Sigmoid colon (tissue), 7 donors: ENCODE measurements around the gene CAMTA1. TPM values are rescaled to one million over a fixed set of nuclear protein-coding genes. Genes with fewer than 3 reads are reported as not detected.

ENCODE experiments used
- DNase-seq: peaks from one replicate; pipeline ENCODE4 v3.0.0-alpha.2; 2019
- H3K27ac ChIP-seq, 4 donors: fragments of 200-600 bp; sonication (generic); one replicate each; pipeline ENCODE4 v1.5.1; 2016 to 2019; ENCODE audit warnings: mild to moderate bottlenecking in 1 of 4
- H3K27me3 ChIP-seq, 3 donors: fragments of 200-600 bp; sonication (generic); one replicate each; pipeline ENCODE4 v1.5.1; 2019; ENCODE audit warnings: mild to moderate bottlenecking in 1 of 3
- H3K36me3 ChIP-seq, 4 donors: fragments of 200-600 bp; sonication (generic); one replicate each; pipeline ENCODE4 v1.5.1; 2016 to 2019
- H3K4me1 ChIP-seq, 4 donors: fragments of 200-600 bp; sonication (generic); one replicate each; pipeline ENCODE4 v1.5.1; 2017 to 2019
- H3K4me3 ChIP-seq, 4 donors: fragments of 200-600 bp; sonication (generic); one replicate each; pipeline ENCODE4 v1.5.1; 2017 to 2019; ENCODE audit warnings: mild to moderate bottlenecking in 2 of 4, moderate library complexity in 1 of 4
- H3K9me3 ChIP-seq, 4 donors: fragments of 200-600 bp in 3 of 4; sonication (generic) in 3 of 4; one replicate each; pipeline versions ENCODE4 v1.5.1 to v1.6.1; 2013 to 2019
- EP300 ChIP-seq, 4 donors: sonication (generic); formaldehyde crosslinking; IDR thresholded peaks; one replicate each; pipeline ENCODE4 v1.6.1; 2017; ENCODE audit warnings: antibody characterized with exemption in 4 of 4
- POLR2A ChIP-seq, 2 donors: fragments of 450-650 bp; IDR thresholded peaks; one replicate each; pipeline ENCODE4 v1.6.1; 2016; ENCODE audit warnings: antibody characterized with exemption in 2 of 2, mild to moderate bottlenecking in 2 of 2, moderate library complexity in 2 of 2
- POLR2AphosphoS5 ChIP-seq, 4 donors: sonication (generic); formaldehyde crosslinking; IDR thresholded peaks; one replicate each; pipeline ENCODE4 v1.6.1; 2017; ENCODE audit warnings: antibody characterized with exemption in 4 of 4
- WGBS, 2 donors: extraction: QIAGEN DNeasy Blood & Tissue Kit; methylation state at CpG; one replicate each; pipeline ENCODE4 v1.1.7; 2013; 5-methylcytosine and 5-hydroxymethylcytosine counted together
- intact Hi-C: fragments of 100-400 bp; cut with DNase I; formaldehyde crosslinking; loops from one replicate; pipeline ENCODE4 v1.15.1; 2023
- polyA plus RNA-seq, 3 donors: library from polyadenylated mRNA; stranded (reverse); fragments of 200-250 nt; gene quantifications; one replicate each; pipeline ENCODE4 v1.2.3, GENCODE V29; 2013
- total RNA-seq, 4 donors: library from RNA; depleted of rRNA; stranded (reverse); fragments of >200 nt; gene quantifications; one replicate each; pipeline ENCODE4 v1.1.0, GENCODE V29; 2016
- TF ChIP-seq, protein P1 (sequence below), 4 experiments: fragments of 450-650 bp in 3 of 4; fragments of 200-600 bp in 1 of 4; IDR thresholded peaks; one replicate each; pipeline ENCODE4 v1.5.1; 2016 to 2019; ENCODE audit warnings: antibody characterized with exemption in 4 of 4, mild to moderate bottlenecking in 3 of 4, moderate library complexity in 2 of 4
- donor health status: healthy with polysubstance abuse.
- donor health status: Bipolar disorder and iron deficiency.
- donor health status: healthy.

The CAMTA1 gene
- total and polyA plus RNA-seq, 7 donors, result 97.9 to 196 (median 177) TPM

DNA sequence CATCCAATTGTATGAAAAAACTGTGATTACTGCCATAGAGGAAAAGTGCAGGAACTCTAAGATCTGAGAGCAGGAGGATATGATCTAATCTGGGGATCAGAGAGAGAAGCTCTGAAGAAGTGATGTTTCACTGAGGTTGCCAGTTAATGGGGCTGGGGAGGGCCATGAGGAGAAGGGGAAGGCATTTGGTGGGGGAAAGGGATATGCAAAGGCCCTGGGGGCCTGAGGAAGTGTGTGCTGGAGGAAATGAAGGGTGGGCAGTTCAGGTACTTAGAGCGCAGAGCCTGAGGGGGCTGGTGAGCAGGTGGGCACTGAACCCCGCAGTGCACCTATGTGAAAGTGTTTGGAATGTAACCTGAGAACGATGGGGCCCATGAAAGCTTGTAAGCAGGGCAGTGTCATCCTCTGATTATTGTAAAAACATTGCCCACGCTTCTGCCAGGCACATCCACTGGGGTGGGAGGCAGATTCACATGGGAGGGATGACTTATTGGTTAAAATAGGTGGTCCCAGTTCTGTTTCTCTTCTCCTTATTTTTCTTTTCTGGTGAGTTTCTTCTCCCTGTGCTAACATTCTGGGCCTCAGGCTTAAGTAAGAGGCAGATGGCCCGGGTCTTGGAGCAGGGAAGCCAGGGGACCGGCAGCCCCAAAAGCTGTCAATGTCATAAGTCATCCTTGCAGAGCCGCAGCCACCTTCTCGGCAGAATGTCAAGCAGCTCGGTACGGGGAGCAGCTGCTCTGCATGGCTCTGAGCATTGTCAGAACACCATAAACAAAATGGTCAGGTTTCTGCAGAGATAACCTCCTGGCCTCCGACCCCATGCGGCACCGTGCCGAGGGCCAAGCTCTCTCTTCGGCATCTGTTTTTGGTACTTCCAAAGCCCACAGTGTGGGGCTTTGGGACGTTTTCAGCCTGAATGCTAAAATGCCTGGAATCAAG lies 493.8 kb downstream of the CAMTA1 start:
- Histone ChIP-seq H3K4me1 (no peaks in the 10 kb centered on the region), H3K27ac (no peak overlapping the region), H3K36me3 (no peaks in the 10 kb centered on the region), H3K9me3 (peaks cover 0 to 7% (median 0%) of the 10 kb centered on the region in 4 donors), H3K27me3 (no peaks in the 10 kb centered on the region), H3K4me3 (no peak overlapping the region)
- no peak for TF ChIP-seq POLR2A (IDR thresholded peaks at IDR 0.05)
- DNase-seq, result no peak
- 61 to 85% methylated on average over 16 of the region's 16 CpGs for WGBS, 2 donors
- intact Hi-C loops, result no loop called here

DNA sequence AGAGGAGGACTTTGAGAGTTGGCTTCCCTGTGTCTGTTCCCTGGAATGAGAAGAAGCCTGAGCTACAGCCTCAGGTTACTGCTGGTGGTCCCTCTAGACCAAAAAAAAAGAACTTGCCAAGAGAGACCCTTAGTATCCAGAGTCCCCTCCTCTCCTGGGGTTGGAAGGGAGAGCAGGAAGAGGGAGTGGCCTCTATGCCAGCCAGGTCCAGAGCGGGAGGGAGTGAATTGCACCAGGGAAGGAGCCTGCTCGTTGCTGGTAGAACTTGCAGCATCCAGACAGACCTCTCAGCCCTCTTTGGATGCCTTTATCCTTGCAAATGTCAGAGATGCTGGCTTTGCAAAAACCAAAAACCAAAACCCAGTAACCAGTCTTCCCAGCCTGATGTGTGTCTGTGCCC lies 494.5 kb downstream of the CAMTA1 start:
- intact Hi-C loops, result no loop called here
- no peak for TF ChIP-seq POLR2A (IDR thresholded peaks at IDR 0.05)
- TF ChIP-seq EP300 (IDR thresholded peaks at IDR 0.05), result no peak
- TF ChIP-seq, protein P1, sequence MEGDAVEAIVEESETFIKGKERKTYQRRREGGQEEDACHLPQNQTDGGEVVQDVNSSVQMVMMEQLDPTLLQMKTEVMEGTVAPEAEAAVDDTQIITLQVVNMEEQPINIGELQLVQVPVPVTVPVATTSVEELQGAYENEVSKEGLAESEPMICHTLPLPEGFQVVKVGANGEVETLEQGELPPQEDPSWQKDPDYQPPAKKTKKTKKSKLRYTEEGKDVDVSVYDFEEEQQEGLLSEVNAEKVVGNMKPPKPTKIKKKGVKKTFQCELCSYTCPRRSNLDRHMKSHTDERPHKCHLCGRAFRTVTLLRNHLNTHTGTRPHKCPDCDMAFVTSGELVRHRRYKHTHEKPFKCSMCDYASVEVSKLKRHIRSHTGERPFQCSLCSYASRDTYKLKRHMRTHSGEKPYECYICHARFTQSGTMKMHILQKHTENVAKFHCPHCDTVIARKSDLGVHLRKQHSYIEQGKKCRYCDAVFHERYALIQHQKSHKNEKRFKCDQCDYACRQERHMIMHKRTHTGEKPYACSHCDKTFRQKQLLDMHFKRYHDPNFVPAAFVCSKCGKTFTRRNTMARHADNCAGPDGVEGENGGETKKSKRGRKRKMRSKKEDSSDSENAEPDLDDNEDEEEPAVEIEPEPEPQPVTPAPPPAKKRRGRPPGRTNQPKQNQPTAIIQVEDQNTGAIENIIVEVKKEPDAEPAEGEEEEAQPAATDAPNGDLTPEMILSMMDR (IDR thresholded peaks at IDR 0.05), result no peak
- no peak for TF ChIP-seq POLR2AphosphoS5 (IDR thresholded peaks at IDR 0.05)
- Histone ChIP-seq H3K36me3 (no peaks in the 10 kb centered on the region), H3K27me3 (no peaks in the 10 kb centered on the region), H3K9me3 (peaks cover 0 to 7% (median 0%) of the 10 kb centered on the region in 4 donors), H3K27ac (no peak overlapping the region), H3K4me3 (no peak overlapping the region), H3K4me1 (no peaks in the 10 kb centered on the region)
- WGBS, 2 donors, result 43 to 44% methylated on average over 2 of the region's 2 CpGs
- no peak for DNase-seq

GRCh38 chr1:7280347-7280960 lies 495.2 kb downstream of the CAMTA1 start:
- DNase-seq, result no peak
- intact Hi-C loops, result no loop called here
- Histone ChIP-seq H3K4me1 (no peaks in the 10 kb centered on the region), H3K27me3 (no peaks in the 10 kb centered on the region), H3K27ac (no peak overlapping the region), H3K36me3 (no peaks in the 10 kb centered on the region), H3K9me3 (peaks cover 0 to 7% (median 0%) of the 10 kb centered on the region in 4 donors), H3K4me3 (no peak overlapping the region)
- WGBS, 2 donors, result 82 to 85% methylated on average over 7 of the region's 7 CpGs
- TF ChIP-seq POLR2A (IDR thresholded peaks at IDR 0.05), result no peak
- TF ChIP-seq, protein P1 (IDR thresholded peaks at IDR 0.05), result no peak
- no peak for TF ChIP-seq EP300 (IDR thresholded peaks at IDR 0.05)
- TF ChIP-seq POLR2AphosphoS5 (IDR thresholded peaks at IDR 0.05), result no peak

GRCh38 chr1:7281821-7282220 lies 496.6 kb downstream of the CAMTA1 start:
- WGBS, 2 donors, result 80 to 93% methylated on average over 5 of the region's 5 CpGs
- no peak for DNase-seq
- Histone ChIP-seq H3K4me1 (no peaks in the 10 kb centered on the region), H3K27me3 (no peaks in the 10 kb centered on the region), H3K36me3 (no peaks in the 10 kb centered on the region), H3K27ac (no peak overlapping the region), H3K4me3 (no peak overlapping the region), H3K9me3 (peaks cover 0 to 3% (median 0%) of the 10 kb centered on the region in 4 donors)
- TF ChIP-seq, protein P1 (IDR thresholded peaks at IDR 0.05), result no peak
- TF ChIP-seq POLR2AphosphoS5 (IDR thresholded peaks at IDR 0.05), result no peak
- TF ChIP-seq POLR2A (IDR thresholded peaks at IDR 0.05), result no peak
- TF ChIP-seq EP300 (IDR thresholded peaks at IDR 0.05), result no peak
- intact Hi-C loops, result no loop called here

- no peak overlapping the region for H3K4me3 ChIP-seq
- H3K4me1 ChIP-seq, result no peaks in the 10 kb centered on the region
- H3K36me3 ChIP-seq, result no peaks in the 10 kb centered on the region
- WGBS, 2 donors, result 96% methylated on average over 10 of the region's 10 CpGs
- H3K27ac ChIP-seq, result no peak overlapping the region
- intact Hi-C loops, result no loop called here
- no peaks in the 10 kb centered on the region for H3K9me3 ChIP-seq
- no peak for TF ChIP-seq POLR2AphosphoS5 (IDR thresholded peaks at IDR 0.05)
- H3K27me3 ChIP-seq, result no peaks in the 10 kb centered on the region
- DNase-seq, result no peak
These were observed 499.7 kb downstream of the CAMTA1 start for GRCh38 chr1:7284839-7285435.
